Measurements from ENCODE around the gene DAB2IP. TPM values are rescaled to one million over a fixed set of nuclear protein-coding genes. Genes with fewer than 3 reads are reported as not detected.

DAB2IP gene
- total RNA-seq, 1 donor from 2014 or later: 104 TPM

- no peaks in the 10 kb centered on the region for H3K9me3 Mint-ChIP-seq (ENCODE audit: unreplicated experiment)
These were observed 37.2 kb downstream of the DAB2IP start for GRCh38 chr9:121688681-121689080.

GRCh38 chr9:121689461-121690157 lies 38.2 kb downstream of the DAB2IP start:
- Mint-ChIP-seq H3K36me3 (ENCODE audit: low read depth, unreplicated experiment) (peaks cover 15% of the 10 kb centered on the region), H3K27me3 (ENCODE audit: unreplicated experiment) (peaks cover 16% of the 10 kb centered on the region), H3K9me3 (ENCODE audit: unreplicated experiment) (no peaks in the 10 kb centered on the region), H3K4me3 (ENCODE audit: unreplicated experiment) (no peak overlapping the region), H3K4me1 (ENCODE audit: unreplicated experiment) (peaks cover 9% of the 10 kb centered on the region), H3K27ac (ENCODE audit: unreplicated experiment) (no peak overlapping the region)
- DNase-seq (ENCODE audit: low spot score): no peak
- TF ChIP-seq CTCF (IDR thresholded peaks at IDR 0.05; ENCODE audit: unreplicated experiment): no peak

More at GRCh38 chr9:121688681-121689080, 37.2 kb downstream of the DAB2IP start:
- no peak overlapping the region for H3K4me3 Mint-ChIP-seq (ENCODE audit: unreplicated experiment)
- peaks cover 16% of the 10 kb centered on the region for H3K27me3 Mint-ChIP-seq (ENCODE audit: unreplicated experiment)
- TF ChIP-seq CTCF (IDR thresholded peaks at IDR 0.05; ENCODE audit: unreplicated experiment): no peak
- DNase-seq (ENCODE audit: low spot score): no peak
- H3K4me1 Mint-ChIP-seq (ENCODE audit: unreplicated experiment): peaks cover 10% of the 10 kb centered on the region
- no peak overlapping the region for H3K27ac Mint-ChIP-seq (ENCODE audit: unreplicated experiment)
- peaks cover 16% of the 10 kb centered on the region for H3K36me3 Mint-ChIP-seq (ENCODE audit: low read depth, unreplicated experiment)

- DNase-seq (ENCODE audit: low spot score): no peak
- no peak for TF ChIP-seq CTCF (IDR thresholded peaks at IDR 0.05; ENCODE audit: unreplicated experiment)
These were observed 38.9 kb downstream of the DAB2IP start for GRCh38 chr9:121690316-121690715.

GRCh38 chr9:121690766-121691165 lies 39.3 kb downstream of the DAB2IP start:
- H3K4me1 Mint-ChIP-seq (ENCODE audit: unreplicated experiment): peaks cover 6% of the 10 kb centered on the region
- no peak for TF ChIP-seq CTCF (IDR thresholded peaks at IDR 0.05; ENCODE audit: unreplicated experiment)
- peaks cover 15% of the 10 kb centered on the region for H3K27me3 Mint-ChIP-seq (ENCODE audit: unreplicated experiment)
- peaks cover 10% of the 10 kb centered on the region for H3K36me3 Mint-ChIP-seq (ENCODE audit: low read depth, unreplicated experiment)
- no peak overlapping the region for H3K27ac Mint-ChIP-seq (ENCODE audit: unreplicated experiment)
- H3K9me3 Mint-ChIP-seq (ENCODE audit: unreplicated experiment): no peaks in the 10 kb centered on the region
- H3K4me3 Mint-ChIP-seq (ENCODE audit: unreplicated experiment): no peak overlapping the region
- no peak for DNase-seq (ENCODE audit: low spot score)

More at GRCh38 chr9:121690316-121690715, 38.9 kb downstream of the DAB2IP start:
- H3K36me3 Mint-ChIP-seq (ENCODE audit: low read depth, unreplicated experiment): peaks cover 14% of the 10 kb centered on the region
- no peak overlapping the region for H3K27ac Mint-ChIP-seq (ENCODE audit: unreplicated experiment)
- no peak overlapping the region for H3K4me3 Mint-ChIP-seq (ENCODE audit: unreplicated experiment)
- no peaks in the 10 kb centered on the region for H3K9me3 Mint-ChIP-seq (ENCODE audit: unreplicated experiment)
- peaks cover 16% of the 10 kb centered on the region for H3K27me3 Mint-ChIP-seq (ENCODE audit: unreplicated experiment)
- peaks cover 9% of the 10 kb centered on the region for H3K4me1 Mint-ChIP-seq (ENCODE audit: unreplicated experiment)

GRCh38 chr9:121691890-121692289 lies 40.5 kb downstream of the DAB2IP start:
- peaks cover 14% of the 10 kb centered on the region for H3K27me3 Mint-ChIP-seq (ENCODE audit: unreplicated experiment)
- H3K9me3 Mint-ChIP-seq (ENCODE audit: unreplicated experiment): no peaks in the 10 kb centered on the region
- no peak for DNase-seq (ENCODE audit: low spot score)
- peaks cover 10% of the 10 kb centered on the region for H3K36me3 Mint-ChIP-seq (ENCODE audit: low read depth, unreplicated experiment)
- no peak overlapping the region for H3K4me3 Mint-ChIP-seq (ENCODE audit: unreplicated experiment)
- peaks cover 8% of the 10 kb centered on the region for H3K4me1 Mint-ChIP-seq (ENCODE audit: unreplicated experiment)
- no peak for TF ChIP-seq CTCF (IDR thresholded peaks at IDR 0.05; ENCODE audit: unreplicated experiment)
- H3K27ac Mint-ChIP-seq (ENCODE audit: unreplicated experiment): peak overlapping the region; percentile 38

Measured in endothelial cell (in vitro differentiated cells).